ENCODE measurements around the gene FAM241A. TPM values are rescaled to one million over a fixed set of nuclear protein-coding genes. Genes with fewer than 3 reads are reported as not detected.

The FAM241A gene
- total and polyA plus RNA-seq, 2 of the 13 experiments (the other 11 are each of a cell fraction or from before 2014, with no cell fraction given), result 0.61 to 0.69 TPM

- peak within 1 kb of the TSS; percentile 100 for H3K9ac ChIP-seq (ENCODE audit: insufficient read depth, low read depth, low read length)
- H3K36me3 ChIP-seq (replicated peaks in 1 of 2; ENCODE audit: control insufficient read depth in 1 of 2, insufficient read depth in 2 of 2, low read length in 2 of 2), result peaks cover 0 to 5% of the 10 kb centered on the region in 2 experiments; a peak in 1 of 5 replicates
- intact Hi-C loops (cut with micrococcal nuclease; ENCODE audit: unreplicated experiment) (loop anchor here (1.0 kb wide), 1 partner anchor 24 kb away; no protein-coding TSS in a partner anchor), in situ Hi-C loops (cut with HindIII; ENCODE audit: extremely low pct_ligation_motif_present, low pct_unique_long_range_greater_than_20kb) (loop anchor here (5.0 kb wide), 1 partner anchor 130 kb away; no protein-coding TSS in a partner anchor)
- no peak for FAIRE-seq
- peak within 1 kb of the TSS; percentile 86 to 99 (median 96) for H3K4me3 ChIP-seq (replicated peaks in 1 of 3; ENCODE audit: insufficient read depth in 1 of 3, low read depth in 2 of 3, low read length in 3 of 3)
- peak within 1 kb of the TSS; percentile 100 for H3K27ac ChIP-seq (ENCODE audit: extremely low read length, insufficient read depth, low read length)
- H2AFZ ChIP-seq (ENCODE audit: low read length), result peak within 1 kb of the TSS; percentile 32
- ATAC-seq, result peak; percentile 95
- H3K27me3 ChIP-seq (ENCODE audit: control insufficient read depth in 1 of 2, insufficient read depth in 2 of 2, low read length in 2 of 2), result no peaks in the 10 kb centered on the region; a peak in 1 of 5 replicates
- ChIA-PET POLR2A (interaction anchor here (0.8 to 3.0 kb wide), 20 partner anchors 9 to 132 kb away, joined by 3 to 25 read pairs (median 4); partner anchors contain the start of gene ALPK1), CTCF (ENCODE audit: low intra/inter-chr PET ratio, low total read pairs) (no interaction called here)
- H3K79me2 ChIP-seq (ENCODE audit: insufficient read depth, low read length), result peaks cover 51% of the 10 kb centered on the region
- H4K20me1 ChIP-seq (ENCODE audit: insufficient read depth, low read length), result peaks cover 23% of the 10 kb centered on the region
- no TSS peak for BruUV-seq (replicated peaks)
- 5% methylated on average over 4 of the region's 70 CpGs for WGBS (ENCODE audit: low lambda C conversion rate)
- H3K4me2 ChIP-seq (ENCODE audit: low read depth, low read length), result peak within 1 kb of the TSS; percentile 92
- peaks cover 47% of the 10 kb centered on the region for H3K4me1 ChIP-seq (ENCODE audit: insufficient read depth, low read length)
- H3K9me3 ChIP-seq (ENCODE audit: low read length), result no peaks in the 10 kb centered on the region
- peak; percentile 73 for DNase-seq (ENCODE audit: low spot score)
- peak; percentile 78; the same call in 1 of the 2 replicates for TF ChIP-seq KDM4B (CRISPR knock-in tag; IDR thresholded peaks at IDR 0.05)
- TF ChIP-seq MED1 (CRISPR knock-in tag; IDR thresholded peaks at IDR 0.05), result no peak; the same call in 1 of the 2 replicates
- TF ChIP-seq CERS6 (CRISPR knock-in tag; IDR thresholded peaks at IDR 0.05), result no peak
- TF ChIP-seq ZNF34 (CRISPR knock-in tag; IDR thresholded peaks at IDR 0.05; ENCODE audit: borderline replicate concordance), result no peak; the same call in 1 of the 2 replicates
- TF ChIP-seq CBX5 (CRISPR knock-in tag; IDR thresholded peaks at IDR 0.05; ENCODE audit: borderline replicate concordance), result no peak
- TF ChIP-seq ZBTB10 (CRISPR knock-in tag; IDR thresholded peaks at IDR 0.05; ENCODE audit: borderline replicate concordance), result 0 out of 2 replicates have a peak, but pooled peaks have one; percentile 0
- peak; percentile 8; the same call in 1 of the 2 replicates for TF ChIP-seq TERF1 (CRISPR knock-in tag; IDR thresholded peaks at IDR 0.05)
- TF ChIP-seq NFIC (IDR thresholded peaks at IDR 0.05; ENCODE audit: low read length), result no peak
- TF ChIP-seq NR1H2 (CRISPR knock-in tag; IDR thresholded peaks at IDR 0.05; ENCODE audit: borderline replicate concordance, low read depth), result peak; percentile 94; the same call in 1 of the 2 replicates
- no peak for TF ChIP-seq RFX1 (IDR thresholded peaks at IDR 0.05)
Measured at GRCh38 chr4:112231779-112232713, 86.8 kb downstream of the FAM241A start, which contains the start of gene AP1AR. TSS of gene AP1AR (plus strand) at chr4:112231787. CDS start at chr4:112232092, 305 bp downstream.

All from HepG2 (cell line).